Measurements from ENCODE around the gene CERK.

Gene CERK

GRCh38 chr22:46662226-46662625 is 75.8 kb downstream of the CERK start:
- no peak for DNase-seq (ENCODE audit: low spot score)

- no peak for DNase-seq (ENCODE audit: low spot score)
Observed at GRCh38 chr22:46661221-46661851, 76.7 kb downstream of the CERK start.

DNA sequence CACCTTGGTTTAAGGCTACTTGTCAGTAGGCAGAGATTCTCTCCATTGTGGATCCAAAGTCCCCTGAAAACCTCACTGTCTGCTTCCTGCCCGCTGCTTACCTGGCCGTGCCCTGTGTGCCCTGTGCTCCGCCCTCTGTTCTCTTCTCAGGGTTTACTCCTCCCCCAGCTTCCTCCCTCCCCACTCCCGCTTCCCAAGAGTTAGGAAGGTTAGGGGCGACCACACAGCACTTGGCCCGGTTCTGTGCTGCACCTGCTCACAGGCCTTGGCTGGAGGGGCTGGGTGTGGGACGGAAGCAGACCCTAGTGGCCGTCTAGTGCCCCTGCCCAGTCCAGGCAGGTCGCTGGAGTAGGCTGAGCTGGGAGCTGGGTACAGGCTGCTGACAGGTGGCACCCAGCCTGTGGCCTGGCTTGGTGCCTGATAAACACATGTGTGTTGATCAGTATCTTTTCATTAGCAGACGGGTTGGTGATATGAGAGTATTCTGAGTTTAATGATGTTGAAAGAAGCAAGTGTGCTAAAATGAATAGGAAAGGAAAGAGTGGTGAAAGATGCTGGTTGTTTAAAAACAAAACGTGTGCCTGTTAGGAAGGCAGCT is 77.3 kb downstream of the CERK start:
- no peak for DNase-seq (ENCODE audit: low spot score)

GRCh38 chr22:46659791-46660186 is 78.3 kb downstream of the CERK start:
- no peak for DNase-seq (ENCODE audit: low spot score)

- no peak for DNase-seq (ENCODE audit: low spot score)
Observed at GRCh38 chr22:46659059-46659790, 78.8 kb downstream of the CERK start.

DNA sequence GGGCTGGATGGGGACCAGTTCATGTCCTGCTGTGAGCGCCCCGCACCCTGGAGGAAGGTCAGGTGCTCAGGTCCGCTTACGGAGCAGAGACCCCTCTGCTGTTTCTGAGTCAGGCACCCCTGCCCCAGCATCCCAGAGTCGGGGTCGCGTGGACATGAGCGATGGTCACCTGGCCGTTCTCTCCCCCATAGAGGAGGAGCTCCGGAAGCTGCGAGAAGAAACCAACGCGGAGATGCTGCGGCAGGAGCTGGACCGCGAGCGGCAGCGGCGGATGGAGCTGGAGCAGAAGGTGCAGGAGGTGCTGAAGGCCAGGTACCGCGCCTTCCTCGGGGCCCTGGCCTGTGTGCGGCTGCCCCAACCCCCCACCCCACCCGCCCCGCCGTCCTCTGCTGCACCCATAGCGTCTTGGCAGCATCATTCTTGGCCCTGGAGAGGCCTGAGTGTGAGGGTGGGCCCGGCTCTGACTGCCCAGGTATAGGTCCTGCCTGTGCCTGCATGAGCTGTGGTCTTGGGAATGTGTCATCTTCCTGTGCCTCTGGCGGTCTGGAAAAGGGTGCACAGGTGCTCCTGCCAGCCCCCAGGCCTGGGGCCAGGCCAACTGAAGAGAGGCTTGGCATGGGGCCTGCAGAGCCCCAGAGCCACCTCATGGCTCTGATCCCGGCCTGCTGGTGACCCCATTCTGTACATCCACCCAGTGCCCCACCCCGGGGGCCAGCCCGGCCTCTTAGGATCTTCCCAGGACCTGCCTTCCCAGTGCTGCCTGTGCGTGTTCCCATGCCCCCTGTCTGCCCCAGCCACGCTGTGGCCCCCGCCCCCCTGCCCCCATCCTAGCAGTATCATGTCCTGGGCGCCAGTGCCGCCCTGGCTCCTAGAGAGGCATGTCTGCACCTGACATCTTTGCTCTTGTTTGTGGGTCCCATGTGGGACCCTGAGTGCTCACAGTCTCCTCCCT is 79.8 kb downstream of the CERK start:
- no peak for DNase-seq (ENCODE audit: low spot score)

DNA sequence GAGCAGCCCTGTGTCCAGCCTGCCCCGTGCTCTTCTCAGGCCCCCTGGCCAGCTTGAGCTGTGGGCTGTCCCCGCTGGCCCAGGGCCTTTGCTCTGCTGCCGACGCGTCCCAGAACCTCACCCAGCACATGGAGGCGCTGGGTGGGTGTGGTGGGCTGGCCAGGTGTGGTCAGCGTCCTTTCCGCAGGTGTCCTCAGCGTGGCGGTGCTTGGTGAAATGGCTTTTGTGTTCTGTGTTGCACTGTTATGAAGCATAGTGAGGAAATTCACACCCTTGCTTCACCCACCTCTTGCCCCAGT is 80.4 kb downstream of the CERK start:
- DNase-seq (ENCODE audit: low spot score) = no peak

- no peak for DNase-seq (ENCODE audit: low spot score)
Observed at GRCh38 chr22:46656856-46657654, 81.0 kb downstream of the CERK start.

GRCh38 chr22:46655861-46656608 is 82.0 kb downstream of the CERK start:
- no peak for DNase-seq (ENCODE audit: low spot score)

DNA sequence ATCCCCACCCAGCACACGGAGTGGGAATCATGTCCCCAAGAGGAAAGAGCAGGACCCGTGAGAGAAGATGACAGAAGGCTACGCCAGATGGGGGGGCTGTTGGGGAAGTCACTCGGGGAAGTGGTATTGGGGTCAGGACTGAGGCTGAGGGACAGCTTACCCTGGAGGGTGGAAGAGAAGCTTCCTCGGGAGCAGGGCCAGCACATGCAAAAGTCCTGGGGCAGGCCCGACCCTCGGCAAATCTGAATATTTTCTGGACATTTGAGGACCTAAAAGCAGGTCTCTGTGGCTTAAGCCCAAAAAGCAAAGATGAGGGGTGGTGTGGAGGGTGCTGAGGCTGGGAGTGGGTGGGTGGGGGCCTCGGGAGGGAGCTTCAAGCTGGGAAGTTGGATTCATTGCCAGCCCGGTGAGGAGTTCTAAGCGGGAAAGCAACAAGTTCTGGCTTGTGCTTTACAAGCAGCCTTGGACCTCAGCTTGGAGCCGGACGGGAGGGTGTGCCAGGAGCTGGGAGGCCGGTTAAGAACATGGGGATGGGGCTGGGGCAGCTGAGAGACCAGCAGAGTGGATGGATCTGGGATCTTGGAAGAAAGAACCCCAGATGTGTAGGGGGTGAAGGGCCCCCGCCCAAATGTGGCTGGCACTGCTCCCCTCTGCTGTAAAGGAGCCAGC is 83.0 kb downstream of the CERK start:
- DNase-seq (ENCODE audit: low spot score) = no peak

DNA sequence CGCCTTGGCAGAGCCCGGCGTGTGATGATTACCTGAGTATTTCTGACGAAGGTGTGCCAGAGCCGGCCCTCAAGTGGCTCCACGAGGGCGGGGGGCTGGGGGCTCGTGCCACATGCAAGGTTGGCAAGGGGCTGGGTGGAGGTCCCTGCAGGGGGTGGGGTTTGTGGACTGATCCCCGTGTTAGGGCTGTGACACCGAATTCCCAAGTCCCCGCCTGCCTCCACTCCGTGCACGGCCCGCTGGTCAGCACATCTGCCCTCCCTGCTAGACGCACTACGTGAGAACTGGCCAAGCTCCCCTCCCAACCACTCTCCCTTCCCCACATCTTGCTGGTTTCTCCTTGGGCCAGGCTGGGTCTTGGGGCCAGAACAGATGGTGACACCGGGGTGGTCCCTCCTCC is 83.6 kb downstream of the CERK start:
- DNase-seq (ENCODE audit: low spot score) = no peak

GRCh38 chr22:46653596-46653995 is 84.5 kb downstream of the CERK start:
- DNase-seq (ENCODE audit: low spot score) = no peak

GRCh38 chr22:46652847-46653331 is 85.2 kb downstream of the CERK start:
- DNase-seq (ENCODE audit: low spot score) = no peak

GRCh38 chr22:46652081-46652846 is 85.8 kb downstream of the CERK start:
- DNase-seq (ENCODE audit: low spot score) = no peak

- no peak for DNase-seq (ENCODE audit: low spot score)
Observed at GRCh38 chr22:46651316-46651715, 86.7 kb downstream of the CERK start.

GRCh38 chr22:46650078-46650810 is 87.8 kb downstream of the CERK start:
- DNase-seq (ENCODE audit: low spot score) = no peak

DNA sequence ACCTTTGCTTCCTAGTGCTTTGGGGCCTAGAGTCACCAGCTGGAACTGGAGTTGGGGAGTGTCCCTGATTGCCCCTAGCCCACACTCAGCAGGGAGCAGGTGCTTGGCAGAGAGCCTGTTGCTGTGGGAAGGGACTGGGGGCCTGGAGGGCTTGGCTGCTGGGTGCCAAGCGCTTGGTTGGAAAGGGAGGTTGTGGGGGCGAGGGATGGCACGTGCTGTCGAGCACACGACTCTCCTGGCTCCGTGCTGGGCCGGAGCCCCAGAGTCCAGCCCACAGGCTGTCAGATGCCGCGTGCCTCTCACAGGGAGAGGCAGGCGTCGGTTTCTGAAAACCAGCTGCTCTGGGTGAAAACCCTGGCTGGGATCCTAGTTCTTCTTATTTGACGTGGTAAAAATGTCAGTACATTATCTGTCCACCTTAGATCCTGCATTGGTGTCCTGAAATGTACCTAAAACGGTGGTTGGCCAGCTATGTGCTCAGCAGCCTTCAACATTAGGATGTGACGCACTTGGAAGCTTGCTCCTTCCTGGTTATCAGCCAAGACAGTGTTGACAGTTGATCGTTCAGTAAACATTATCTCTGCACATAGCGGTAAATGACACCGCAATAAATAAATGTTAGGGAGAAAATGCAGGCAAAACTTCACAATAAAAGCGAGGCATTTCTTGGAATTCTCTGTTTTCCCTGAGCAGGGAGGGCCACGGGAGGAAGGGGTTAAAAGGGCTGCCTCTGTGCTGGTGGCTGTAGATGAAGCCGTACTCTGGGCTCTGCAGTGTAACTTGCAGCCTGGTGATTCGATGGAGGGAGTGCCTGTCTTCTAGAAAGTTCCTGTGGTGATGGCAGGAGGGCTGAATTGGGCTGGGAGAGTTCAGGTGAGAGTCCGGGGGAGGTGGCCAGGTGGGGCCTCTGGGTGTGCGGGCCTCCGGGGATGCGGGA is 88.6 kb downstream of the CERK start:
- peak; percentile 45 for DNase-seq (ENCODE audit: low spot score)

Data from GM03348 (cell line).